Dermis microvascular lymphatic vessel endothelial cell (primary cell): ENCODE measurements around the gene PPP1CA. TPM values are rescaled to one million over a fixed set of nuclear protein-coding genes. Genes with fewer than 3 reads are reported as not detected.
A peak's percentile ranks its signal among the peaks of the same experiment; 100 is the strongest.

Experiments used
- DNase-seq, 2 donors: peaks; one replicate each; pipeline versions ENCODE4 v3.0.0 to v3.0.0-alpha.2; 2010; ENCODE audit warnings: low read depth in 2 of 2
- total RNA-seq: library from RNA; depleted of rRNA; stranded (reverse); fragments of >200 nt; gene quantifications from 2 replicates; pipeline ENCODE4 v1.2.1, GENCODE V29; 2014

Gene PPP1CA
- total RNA-seq, 1 donor from 2014 or later: 234 TPM

- DNase-seq: no peak
Observed at GRCh38 chr11:67418476-67419281, 17.0 kb upstream of the PPP1CA start.

- no peak for DNase-seq
Observed at GRCh38 chr11:67417425-67417824, 15.8 kb upstream of the PPP1CA start.

- DNase-seq: peak in 1 of 2 donors; percentile 33
Observed at GRCh38 chr11:67416416-67417335, 15.0 kb upstream of the PPP1CA start.

GRCh38 chr11:67415501-67416304 is 14.0 kb upstream of the PPP1CA start, which contains the start of gene CARNS1:
Gene CARNS1 (plus strand): TSS chr11:67415678. CDS start chr11:67416200, 522 bp downstream.
- DNase-seq: no peak

GRCh38 chr11:67413266-67413849 is 11.7 kb upstream of the PPP1CA start:
- no peak for DNase-seq

GRCh38 chr11:67412495-67413179 is 11.0 kb upstream of the PPP1CA start:
- DNase-seq: no peak

- no peak for DNase-seq
Observed at GRCh38 chr11:67411785-67412152, 10.1 kb upstream of the PPP1CA start.

GRCh38 chr11:67410984-67411784 is 9.5 kb upstream of the PPP1CA start:
- DNase-seq: no peak

GRCh38 chr11:67410369-67410831 is 8.7 kb upstream of the PPP1CA start:
- no peak for DNase-seq

- DNase-seq: no peak
Observed at GRCh38 chr11:67409781-67410368, 8.2 kb upstream of the PPP1CA start.

GRCh38 chr11:67409261-67409666 is 7.6 kb upstream of the PPP1CA start:
- no peak for DNase-seq

- no peak for DNase-seq
Observed at GRCh38 chr11:67408437-67409200, 7.0 kb upstream of the PPP1CA start.

GRCh38 chr11:67407688-67408163 is 6.1 kb upstream of the PPP1CA start:
- DNase-seq: no peak

- DNase-seq: no peak
Observed at GRCh38 chr11:67406969-67407687, 5.5 kb upstream of the PPP1CA start.

GRCh38 chr11:67406420-67406968 is 4.8 kb upstream of the PPP1CA start:
- DNase-seq: no peak

GRCh38 chr11:67405688-67406339 is 4.2 kb upstream of the PPP1CA start:
- no peak for DNase-seq

- no peak for DNase-seq
Observed at GRCh38 chr11:67405196-67405567, 3.5 kb upstream of the PPP1CA start.
